H9 (cell line): ENCODE data around the gene SLC6A3. TPM values are rescaled to one million over a fixed set of nuclear protein-coding genes. Genes with fewer than 3 reads are reported as not detected.

ENCODE experiments used
- DNase-seq: peaks from one replicate; pipeline ENCODE4 v3.0.0-alpha.2; 2017
- H2AFZ ChIP-seq: one replicate; pipeline ENCODE4 v1.6.1; 2013; ENCODE audit warnings: mild to moderate bottlenecking, low read length, control low read depth, moderate library complexity
- H2AK5ac ChIP-seq: 2 replicates; pipeline ENCODE4 v1.6.1; 2013; ENCODE audit warnings: low read length, control low read depth, mixed read lengths; ENCODE audit not compliant: insufficient read length
- H2BK120ac ChIP-seq: one replicate; pipeline ENCODE4 v1.6.1; 2013; ENCODE audit warnings: low read depth, mild to moderate bottlenecking, low read length, control low read depth, inconsistent platforms; ENCODE audit not compliant: poor library complexity, severe bottlenecking
- H2BK12ac ChIP-seq: 2 replicates; pipeline ENCODE4 v1.6.1; 2013; ENCODE audit warnings: low read length, control low read depth, mixed read lengths, low read depth; ENCODE audit not compliant: insufficient read length
- H2BK15ac ChIP-seq: 2 replicates; pipeline ENCODE4 v1.6.1; 2013; ENCODE audit warnings: low read depth, low read length, control low read depth
- H2BK20ac ChIP-seq: one replicate; pipeline ENCODE4 v1.6.1; 2013; ENCODE audit warnings: low read depth, mild to moderate bottlenecking, low read length, control low read depth, inconsistent platforms; ENCODE audit not compliant: poor library complexity, severe bottlenecking
- H2BK5ac ChIP-seq: 2 replicates; pipeline ENCODE4 v1.6.1; 2013; ENCODE audit warnings: low read length, control low read depth, mixed read lengths; ENCODE audit not compliant: insufficient read length
- H3K14ac ChIP-seq: 2 replicates; pipeline ENCODE4 v1.6.1; 2013; ENCODE audit warnings: low read length, control low read depth; ENCODE audit not compliant: insufficient read depth
- H3K18ac ChIP-seq: 2 replicates; pipeline ENCODE4 v1.6.1; 2013; ENCODE audit warnings: low read depth, mild to moderate bottlenecking, mixed read lengths, low read length, control low read depth; ENCODE audit not compliant: insufficient read length
- H3K23ac ChIP-seq: 2 replicates; pipeline ENCODE4 v1.6.1; 2013; ENCODE audit warnings: low read length, control low read depth, mixed read lengths, low read depth; ENCODE audit not compliant: insufficient read length
- H3K23me2 ChIP-seq: 2 replicates; pipeline ENCODE4 v1.6.1; 2013; ENCODE audit warnings: low read depth, mild to moderate bottlenecking, mixed read lengths, low read length, control low read depth; ENCODE audit not compliant: insufficient read length, poor library complexity, severe bottlenecking
- H3K27ac ChIP-seq: 2 replicates; pipeline ENCODE4 v1.5.1; 2013; ENCODE audit warnings: low read length, control low read depth, mixed read lengths, low read depth; ENCODE audit not compliant: insufficient read length
- H3K27me3 ChIP-seq: 2 replicates; pipeline ENCODE4 v1.6.1; 2013; ENCODE audit warnings: low read length, control low read depth, inconsistent platforms; ENCODE audit not compliant: insufficient read depth
- H3K4ac ChIP-seq: 2 replicates; pipeline ENCODE4 v1.6.1; 2013; ENCODE audit warnings: low read depth, mild to moderate bottlenecking, control low read depth, inconsistent platforms, low read length, moderate library complexity
- H3K4me1 ChIP-seq: 2 replicates; pipeline ENCODE4 v1.6.1; 2013; ENCODE audit warnings: low read length, control low read depth, inconsistent platforms; ENCODE audit not compliant: insufficient read depth
- H3K4me2 ChIP-seq: 2 replicates; pipeline ENCODE4 v1.6.1; 2013; ENCODE audit warnings: low read length, control low read depth, mixed read lengths; ENCODE audit not compliant: insufficient read length, insufficient read depth
- H3K56ac ChIP-seq: 2 replicates; pipeline ENCODE4 v1.6.1; 2013; ENCODE audit warnings: low read depth, mild to moderate bottlenecking, mixed read lengths, low read length, control low read depth; ENCODE audit not compliant: insufficient read length
- H3K79me1 ChIP-seq: 2 replicates; pipeline ENCODE4 v1.6.1; 2013; ENCODE audit warnings: low read depth, mild to moderate bottlenecking, moderate library complexity, low read length, control low read depth, inconsistent platforms; ENCODE audit not compliant: insufficient read depth, poor library complexity, severe bottlenecking
- H3K79me2 ChIP-seq: 2 replicates; pipeline ENCODE4 v1.6.1; 2013; ENCODE audit warnings: low read length, control low read depth, inconsistent platforms; ENCODE audit not compliant: insufficient read depth
- H3K9ac ChIP-seq: 2 replicates; pipeline ENCODE4 v1.6.1; 2013; ENCODE audit warnings: low read length, control low read depth, mixed read lengths; ENCODE audit not compliant: insufficient read length; ENCODE audit errors: extremely low read depth
- H3K9me3 ChIP-seq: one replicate; pipeline ENCODE4 v1.6.1; 2013; ENCODE audit warnings: low read depth, low read length, inconsistent platforms; ENCODE audit not compliant: control insufficient read depth
- H3T11ph ChIP-seq: one replicate; pipeline ENCODE4 v1.6.1; 2013; ENCODE audit warnings: mild to moderate bottlenecking, low read length, control low read depth, inconsistent platforms
- H4K20me1 ChIP-seq: one replicate; pipeline ENCODE4 v1.6.1; 2013; ENCODE audit not compliant: control insufficient read depth, insufficient read length, insufficient read depth
- H4K5ac ChIP-seq: 2 replicates; pipeline ENCODE4 v1.6.1; 2013; ENCODE audit warnings: low read depth, mild to moderate bottlenecking, mixed read lengths, low read length, control low read depth; ENCODE audit not compliant: insufficient read length
- H4K8ac ChIP-seq: replicated peaks from 2 replicates; pipeline ENCODE4 v1.6.1; 2013; ENCODE audit warnings: low read length, control low read depth, mixed read lengths, low read depth; ENCODE audit not compliant: insufficient read length
- H4K91ac ChIP-seq: 2 replicates; pipeline ENCODE4 v1.6.1; 2013; ENCODE audit warnings: low read depth, mild to moderate bottlenecking, moderate library complexity, mixed read lengths, low read length, control low read depth; ENCODE audit not compliant: insufficient read length
- H3K27ac Mint-ChIP-seq, 3 experiments: 2 replicates in 2 of 3; 3 replicates in 1 of 3; pipeline ENCODE4 v1.8.0; 2020 to 2021; ENCODE audit warnings: mixed read lengths in 3 of 3, mild to moderate bottlenecking in 1 of 3, moderate library complexity in 1 of 3
- H3K27me3 Mint-ChIP-seq: 2 replicates; pipeline ENCODE4 v1.8.0; 2021; ENCODE audit warnings: low read depth, mild to moderate bottlenecking, moderate library complexity, mixed read lengths
- H3K36me3 Mint-ChIP-seq, 3 experiments: 2 replicates in 2 of 3; 3 replicates in 1 of 3; pipeline ENCODE4 v1.8.0; 2020 to 2021; ENCODE audit warnings: low read depth in 3 of 3, mixed read lengths in 3 of 3; ENCODE audit not compliant: insufficient read depth in 1 of 3
- H3K4me1 Mint-ChIP-seq, 2 experiments: 2 replicates each; pipeline ENCODE4 v1.8.0; 2020; ENCODE audit warnings: mixed read lengths in 2 of 2
- H3K4me3 Mint-ChIP-seq, 2 experiments: 2 replicates in 1 of 2; 3 replicates in 1 of 2; pipeline ENCODE4 v1.8.0; 2020 to 2021; ENCODE audit warnings: mild to moderate bottlenecking in 2 of 2, mixed read lengths in 2 of 2, moderate library complexity in 1 of 2
- H3K9me3 Mint-ChIP-seq, 2 experiments: 2 replicates in 1 of 2; 3 replicates in 1 of 2; pipeline ENCODE4 v1.8.0; 2020; ENCODE audit warnings: mild to moderate bottlenecking in 2 of 2, mixed read lengths in 2 of 2, moderate library complexity in 1 of 2
- WGBS: extraction: QIAGEN DNeasy Blood & Tissue Kit; methylation state at CpG from one replicate; pipeline ENCODE4 v1.1.7; 2013; ENCODE audit warnings: missing lambda C conversion rate, low lambda C conversion rate, mixed read lengths; ENCODE audit not compliant: insufficient read length; ENCODE audit errors: extremely low coverage; 5-methylcytosine and 5-hydroxymethylcytosine counted together
- total RNA-seq: library from RNA; stranded (reverse); gene quantifications from 2 replicates; pipeline ENCODE4 v1.2.1, GENCODE V29; 2021
- TF ChIP-seq, protein P1 (sequence below): fragments of 200-600 bp; sonication (generic); conservative IDR thresholded peaks from 3 replicates; pipeline ENCODE4 v1.8.0; 2021; ENCODE audit warnings: antibody characterized with exemption, mild to moderate bottlenecking

The SLC6A3 gene
- total RNA-seq, 1 experiment from 2014 or later, result 0.61 TPM

DNA sequence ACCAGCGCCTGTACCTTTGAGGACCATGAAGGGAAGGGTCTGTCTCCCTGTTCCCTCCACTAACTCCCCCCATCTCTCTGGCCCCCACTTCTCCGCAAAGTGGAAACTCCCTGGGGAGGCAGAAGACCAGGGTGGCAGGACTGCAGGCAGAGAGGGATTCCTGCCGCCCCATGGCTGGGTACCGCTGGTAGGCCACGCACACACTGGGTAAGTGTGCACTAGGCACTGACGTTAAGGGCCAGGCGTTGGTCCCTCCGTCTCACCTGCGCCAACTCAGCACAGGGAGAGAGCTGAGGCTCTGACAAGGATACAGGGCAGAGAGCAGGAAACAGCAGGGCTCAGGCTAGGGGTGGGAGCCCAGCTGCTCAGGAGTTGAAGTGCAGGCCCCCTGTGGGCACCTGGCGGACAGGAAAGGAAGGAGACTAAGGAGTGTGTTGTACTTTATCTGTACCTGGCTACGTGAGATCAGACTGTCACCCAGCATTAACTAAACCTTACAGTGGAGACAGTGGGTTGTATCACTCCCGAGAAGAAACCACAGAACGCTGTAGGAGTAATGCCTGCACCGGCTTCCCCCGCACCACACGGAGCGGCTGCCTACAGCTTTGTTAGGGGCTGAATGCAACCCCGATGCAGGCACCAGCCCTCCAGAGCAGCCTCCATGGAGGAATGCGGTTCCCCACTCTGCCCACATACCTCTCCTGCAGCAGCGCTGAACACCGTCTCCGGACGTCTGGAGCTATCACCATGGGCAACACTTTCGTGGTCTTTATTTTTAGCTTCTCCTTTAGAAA lies 66.2 kb downstream of the SLC6A3 start:
- peaks cover 6 to 9% of the 10 kb centered on the region in 2 experiments for H3K4me1 Mint-ChIP-seq
- no peak overlapping the region for H3K14ac ChIP-seq
- no peak overlapping the region for H3K56ac ChIP-seq
- no peak overlapping the region for H3K4me3 Mint-ChIP-seq
- no CpG with 5 or more reads among the region's 24 CpGs for WGBS
- no peaks in the 10 kb centered on the region for H3K9me3 ChIP-seq
- H3K4ac ChIP-seq, result no peak overlapping the region
- no peak overlapping the region for H2BK5ac ChIP-seq
- H3K79me2 ChIP-seq, result no peaks in the 10 kb centered on the region
- H4K20me1 ChIP-seq, result peaks cover 2% of the 10 kb centered on the region
- H3K4me2 ChIP-seq, result no peak overlapping the region
- H3K36me3 Mint-ChIP-seq, result peaks cover 0 to 10% (median 2%) of the 10 kb centered on the region in 3 experiments; a peak in 4 of 7 replicates
- no peaks in the 10 kb centered on the region; the same call in none of the 2 replicates for H3K4me1 ChIP-seq
- no peak overlapping the region for H2BK12ac ChIP-seq
- no peak overlapping the region for H4K5ac ChIP-seq
- TF ChIP-seq, protein P1, sequence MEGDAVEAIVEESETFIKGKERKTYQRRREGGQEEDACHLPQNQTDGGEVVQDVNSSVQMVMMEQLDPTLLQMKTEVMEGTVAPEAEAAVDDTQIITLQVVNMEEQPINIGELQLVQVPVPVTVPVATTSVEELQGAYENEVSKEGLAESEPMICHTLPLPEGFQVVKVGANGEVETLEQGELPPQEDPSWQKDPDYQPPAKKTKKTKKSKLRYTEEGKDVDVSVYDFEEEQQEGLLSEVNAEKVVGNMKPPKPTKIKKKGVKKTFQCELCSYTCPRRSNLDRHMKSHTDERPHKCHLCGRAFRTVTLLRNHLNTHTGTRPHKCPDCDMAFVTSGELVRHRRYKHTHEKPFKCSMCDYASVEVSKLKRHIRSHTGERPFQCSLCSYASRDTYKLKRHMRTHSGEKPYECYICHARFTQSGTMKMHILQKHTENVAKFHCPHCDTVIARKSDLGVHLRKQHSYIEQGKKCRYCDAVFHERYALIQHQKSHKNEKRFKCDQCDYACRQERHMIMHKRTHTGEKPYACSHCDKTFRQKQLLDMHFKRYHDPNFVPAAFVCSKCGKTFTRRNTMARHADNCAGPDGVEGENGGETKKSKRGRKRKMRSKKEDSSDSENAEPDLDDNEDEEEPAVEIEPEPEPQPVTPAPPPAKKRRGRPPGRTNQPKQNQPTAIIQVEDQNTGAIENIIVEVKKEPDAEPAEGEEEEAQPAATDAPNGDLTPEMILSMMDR, result no peak
- H4K91ac ChIP-seq, result no peak overlapping the region
- peaks cover 13 to 14% of the 10 kb centered on the region in 2 experiments for H3K9me3 Mint-ChIP-seq
- peaks cover 3% of the 10 kb centered on the region; the same call in 1 of the 2 replicates for H3K27me3 ChIP-seq
- no peak overlapping the region for H3K27ac ChIP-seq
- no peaks in the 10 kb centered on the region for H3K79me1 ChIP-seq
- no peak overlapping the region for H3K27ac Mint-ChIP-seq
- H2AK5ac ChIP-seq, result no peak overlapping the region
- H2AFZ ChIP-seq, result no peak overlapping the region
- no peak overlapping the region for H2BK20ac ChIP-seq
- H3K27me3 Mint-ChIP-seq, result peaks cover 78% of the 10 kb centered on the region
- no peak for DNase-seq
- no peak overlapping the region for H4K8ac ChIP-seq
- no peak overlapping the region for H3K9ac ChIP-seq
- no peak overlapping the region for H3T11ph ChIP-seq
- no peak overlapping the region for H3K18ac ChIP-seq
- no peak overlapping the region for H2BK15ac ChIP-seq
- no peak overlapping the region for H2BK120ac ChIP-seq
- no peaks in the 10 kb centered on the region for H3K23me2 ChIP-seq
- H3K23ac ChIP-seq, result no peak overlapping the region
